ENCODE data around the gene MFSD11. TPM values are rescaled to one million over a fixed set of nuclear protein-coding genes. Genes with fewer than 3 reads are reported as not detected.
"Not testable (repeated sequence)": the region's sequence is repeated elsewhere in the genome, so short reads cannot be mapped to it uniquely, and the experiment has no call there.

Gene MFSD11
- total and polyA plus RNA-seq, 9 donors = 9.6 to 26.2 (median 19.6) TPM

GRCh38 chr17:76797241-76797840 is 59.4 kb downstream of the MFSD11 start:
- WGBS, 3 donors = 57 to 71% (median 66%) methylated on average over 6 of the region's 6 CpGs
- no peaks in the 10 kb centered on the region for H3K27me3 ChIP-seq
- H3K27ac ChIP-seq = no peak overlapping the region
- no peaks in the 10 kb centered on the region for H3K9me3 ChIP-seq
- intact Hi-C loops (cut with DNase I) = loop anchor here in 1 of 4 donors (2.0 kb wide), 1 partner anchor 33 kb away; no protein-coding TSS in a partner anchor
- DNase-seq = no peak
- no peak overlapping the region for H3K4me3 ChIP-seq
- H3K36me3 ChIP-seq = no peaks in the 10 kb centered on the region
- no peak for TF ChIP-seq POLR2A (IDR thresholded peaks at IDR 0.05)
- TF ChIP-seq CTCF (IDR thresholded peaks at IDR 0.05) = no peak
- no peak for TF ChIP-seq EP300 (IDR thresholded peaks at IDR 0.05)
- H3K4me1 ChIP-seq (ENCODE audit: insufficient read depth) = no peaks in the 10 kb centered on the region

- no peaks in the 10 kb centered on the region for H3K27me3 ChIP-seq
- no peaks in the 10 kb centered on the region for H3K36me3 ChIP-seq
- no peaks in the 10 kb centered on the region for H3K4me1 ChIP-seq (ENCODE audit: insufficient read depth)
- TF ChIP-seq CTCF (IDR thresholded peaks at IDR 0.05) (no peak), EP300 (IDR thresholded peaks at IDR 0.05) (no peak), POLR2A (IDR thresholded peaks at IDR 0.05) (no peak)
- H3K27ac ChIP-seq = no peak overlapping the region
- 86 to 89% (median 89%) methylated on average over 5 of the region's 5 CpGs for WGBS, 3 donors
- no peak for DNase-seq
- intact Hi-C loops (cut with DNase I) = no loop called here
- no peaks in the 10 kb centered on the region for H3K9me3 ChIP-seq
- H3K4me3 ChIP-seq = no peak overlapping the region
Measured at GRCh38 chr17:76801706-76802105, 63.8 kb downstream of the MFSD11 start.

GRCh38 chr17:76805319-76805718 is 67.4 kb downstream of the MFSD11 start:
- intact Hi-C loops (cut with DNase I) = no loop called here
- Histone ChIP-seq H3K27ac (no peak overlapping the region), H3K4me1 (ENCODE audit: insufficient read depth) (no peaks in the 10 kb centered on the region), H3K9me3 (no peaks in the 10 kb centered on the region), H3K4me3 (no peak overlapping the region), H3K36me3 (no peaks in the 10 kb centered on the region), H3K27me3 (no peaks in the 10 kb centered on the region)
- no peak for DNase-seq
- TF ChIP-seq POLR2A (IDR thresholded peaks at IDR 0.05) (no peak), EP300 (IDR thresholded peaks at IDR 0.05) (no peak), CTCF (IDR thresholded peaks at IDR 0.05) (no peak)
- 92 to 95% (median 93%) methylated on average over 9 of the region's 9 CpGs for WGBS, 3 donors

- H3K27me3 ChIP-seq; H3K4me1 ChIP-seq (ENCODE audit: insufficient read depth); H3K36me3 ChIP-seq; H3K27ac ChIP-seq; DNase-seq; H3K9me3 ChIP-seq; intact Hi-C loops (cut with DNase I); H3K4me3 ChIP-seq: not testable (repeated sequence)
- WGBS, 3 donors = 91 to 94% (median 94%) methylated on average over 13 to 32 of the region's 32 CpGs
Measured at GRCh38 chr17:76806151-76806550, 68.2 kb downstream of the MFSD11 start.

- intact Hi-C loops (cut with DNase I); H3K27me3 ChIP-seq; H3K4me1 ChIP-seq (ENCODE audit: insufficient read depth); H3K36me3 ChIP-seq; H3K9me3 ChIP-seq; DNase-seq; H3K27ac ChIP-seq; H3K4me3 ChIP-seq: not testable (repeated sequence)
- 89 to 97% (median 92%) methylated on average over 4 of the region's 4 CpGs for WGBS, 3 donors
Measured at GRCh38 chr17:76806767-76807166, 68.8 kb downstream of the MFSD11 start.
